Measurements from ENCODE around the gene FUT6.

Gene FUT6

GRCh38 chr19:5801796-5802619 lies 37.5 kb downstream of the FUT6 start:
- ChIA-PET CTCF (interaction anchor here (1.0 to 2.7 kb wide), 4 partner anchors 8 to 91 kb away, joined by 3 to 100 read pairs (median 6); partner anchors contain the start of gene DUS3L), POLR2A (interaction anchor here (0.6 kb wide), 1 partner anchor 118 kb away, joined by 3 read pairs; no protein-coding TSS in a partner anchor)
- DNase-seq (ENCODE audit: low read depth, low spot score), result no peak

GRCh38 chr19:5800361-5801270 lies 38.9 kb downstream of the FUT6 start:
- POLR2A ChIA-PET, result no interaction called here
- DNase-seq (ENCODE audit: low read depth, low spot score), result no peak
- CTCF ChIA-PET, result interaction anchor here (1.6 kb wide), 1 partner anchor 10 kb away, joined by 4 read pairs; the partner anchor contains the start of gene DUS3L
- no peak for TF ChIP-seq CTCF (IDR thresholded peaks at IDR 0.05; ENCODE audit: insufficient read depth, low read length, missing control alignments)
- no peak overlapping the region for H3K4me3 ChIP-seq (ENCODE audit: low read depth, low read length)

More at GRCh38 chr19:5801796-5802619, 37.5 kb downstream of the FUT6 start:
- no peak overlapping the region for H3K4me3 ChIP-seq (ENCODE audit: low read depth, low read length)
- no peak for TF ChIP-seq CTCF (IDR thresholded peaks at IDR 0.05; ENCODE audit: insufficient read depth, low read length, missing control alignments)

DNA sequence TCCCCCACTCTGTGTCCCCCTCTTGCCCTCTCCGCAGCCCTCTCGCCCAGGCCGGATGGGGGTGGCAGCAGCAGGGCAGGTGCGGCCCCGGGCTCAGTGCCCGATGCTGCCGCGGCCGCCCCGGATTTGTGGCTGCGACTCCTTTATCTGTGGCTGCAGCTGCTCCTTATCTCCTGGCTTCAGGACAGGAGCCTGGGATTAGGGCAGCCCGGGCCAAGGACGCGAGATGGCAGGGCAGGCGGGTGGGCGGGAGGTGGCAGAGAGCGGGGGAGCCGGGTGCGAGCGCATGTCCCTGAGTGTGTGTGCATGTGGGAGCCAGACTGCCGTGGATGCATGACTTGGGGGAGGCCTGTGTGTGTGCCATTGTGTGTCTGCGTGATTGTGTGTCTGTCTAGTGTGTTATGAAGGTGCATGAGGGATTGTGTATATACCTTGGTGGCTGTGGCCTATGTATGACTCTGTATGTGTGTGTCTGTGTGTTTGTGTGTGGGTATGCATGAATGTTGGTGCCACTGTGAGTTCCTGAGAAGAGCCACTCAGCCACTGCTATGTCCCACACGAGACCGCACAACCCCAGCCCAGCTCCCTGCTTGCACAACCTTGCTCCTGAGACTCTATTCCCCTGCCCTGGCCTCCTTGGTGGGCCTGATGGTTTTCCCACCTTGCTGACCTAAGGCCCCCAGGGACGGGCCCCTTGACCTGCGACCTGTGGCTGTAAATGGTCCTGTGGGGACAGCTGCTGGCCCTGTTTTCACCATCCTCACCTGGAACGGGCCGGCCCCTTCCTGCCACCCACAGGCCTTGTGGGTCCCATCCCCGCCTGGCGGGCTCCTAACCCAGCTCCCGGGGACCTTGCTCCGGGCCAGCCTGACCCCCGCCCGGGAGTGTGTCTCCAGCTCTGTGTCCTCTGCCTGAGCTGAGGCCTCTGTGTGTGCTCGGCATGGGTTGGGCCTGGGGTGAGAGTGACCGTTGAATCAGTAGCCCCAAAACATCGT lies 40.0 kb downstream of the FUT6 start:
- ChIA-PET CTCF (interaction anchor here (1.6 kb wide), 1 partner anchor 9 kb away, joined by 4 read pairs; the partner anchor contains the start of gene DUS3L), POLR2A (no interaction called here)
- TF ChIP-seq CTCF (IDR thresholded peaks at IDR 0.05; ENCODE audit: insufficient read depth, low read length, missing control alignments), result no peak
- no peak for DNase-seq (ENCODE audit: low read depth, low spot score)
- no peak overlapping the region for H3K4me3 ChIP-seq (ENCODE audit: low read depth, low read length)

DNA sequence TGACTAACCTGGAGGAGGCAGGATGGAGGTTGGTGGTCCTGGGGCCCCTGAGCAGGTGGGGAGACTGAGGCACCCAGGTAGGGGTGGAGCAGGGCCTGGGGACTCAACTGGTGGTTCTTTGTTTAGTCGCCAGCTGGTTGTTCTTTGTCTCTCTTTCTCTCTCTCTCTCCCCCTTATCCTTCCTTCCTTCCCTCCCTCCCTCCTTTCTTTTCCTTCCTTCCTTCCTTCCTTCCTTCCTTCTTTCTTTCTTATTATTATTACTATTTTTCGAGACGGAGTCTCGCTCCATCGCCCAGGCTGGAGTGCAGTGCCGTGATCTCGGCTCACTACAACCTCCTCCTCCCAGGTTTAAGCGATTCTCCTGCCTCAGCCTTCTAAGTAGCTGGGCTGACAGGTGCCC lies 41.3 kb downstream of the FUT6 start:
- TF ChIP-seq CTCF (IDR thresholded peaks at IDR 0.05; ENCODE audit: insufficient read depth, low read length, missing control alignments), result no peak
- CTCF ChIA-PET, result interaction anchor here (0.8 kb wide), 1 partner anchor 95 kb away, joined by 3 read pairs; no protein-coding TSS in a partner anchor
- H3K4me3 ChIP-seq (ENCODE audit: low read depth, low read length), result no peak overlapping the region
- POLR2A ChIA-PET, result no interaction called here
- DNase-seq (ENCODE audit: low read depth, low spot score), result no peak

- POLR2A ChIA-PET, result no interaction called here
- CTCF ChIA-PET, result interaction anchor here (1.1 to 4.3 kb wide), 11 partner anchors 8 to 227 kb away, joined by 3 to 70 read pairs (median 5); partner anchors contain the start of gene NRTN
- DNase-seq (ENCODE audit: low read depth, low spot score), result no peak
- TF ChIP-seq CTCF (IDR thresholded peaks at IDR 0.05; ENCODE audit: insufficient read depth, low read length, missing control alignments), result no peak
- H3K4me3 ChIP-seq (ENCODE audit: low read depth, low read length), result no peak overlapping the region
These were observed 44.1 kb downstream of the FUT6 start for GRCh38 chr19:5795382-5795919.

All from AG04449 (cell line).